Astrocyte (in vitro differentiated cells and primary cell): ENCODE measurements around the gene EXOSC2.

Experiments
- EZH2 ChIP-seq: IDR thresholded peaks from 2 replicates; pipeline ENCODE4 v1.6.1; 2012; ENCODE audit warnings: mild to moderate bottlenecking, low read length, inconsistent platforms; ENCODE audit not compliant: insufficient read depth
- TF ChIP-seq, protein P1 (sequence below): IDR thresholded peaks from 2 replicates; pipeline ENCODE4 v1.5.1; 2011; ENCODE audit warnings: low read depth, mild to moderate bottlenecking, inconsistent platforms, low read length, moderate library complexity; ENCODE audit not compliant: insufficient read depth

GRCh38 chr9:130665029-130665430 lies 28.6 kb upstream of the EXOSC2 start:
- TF ChIP-seq, protein P1, sequence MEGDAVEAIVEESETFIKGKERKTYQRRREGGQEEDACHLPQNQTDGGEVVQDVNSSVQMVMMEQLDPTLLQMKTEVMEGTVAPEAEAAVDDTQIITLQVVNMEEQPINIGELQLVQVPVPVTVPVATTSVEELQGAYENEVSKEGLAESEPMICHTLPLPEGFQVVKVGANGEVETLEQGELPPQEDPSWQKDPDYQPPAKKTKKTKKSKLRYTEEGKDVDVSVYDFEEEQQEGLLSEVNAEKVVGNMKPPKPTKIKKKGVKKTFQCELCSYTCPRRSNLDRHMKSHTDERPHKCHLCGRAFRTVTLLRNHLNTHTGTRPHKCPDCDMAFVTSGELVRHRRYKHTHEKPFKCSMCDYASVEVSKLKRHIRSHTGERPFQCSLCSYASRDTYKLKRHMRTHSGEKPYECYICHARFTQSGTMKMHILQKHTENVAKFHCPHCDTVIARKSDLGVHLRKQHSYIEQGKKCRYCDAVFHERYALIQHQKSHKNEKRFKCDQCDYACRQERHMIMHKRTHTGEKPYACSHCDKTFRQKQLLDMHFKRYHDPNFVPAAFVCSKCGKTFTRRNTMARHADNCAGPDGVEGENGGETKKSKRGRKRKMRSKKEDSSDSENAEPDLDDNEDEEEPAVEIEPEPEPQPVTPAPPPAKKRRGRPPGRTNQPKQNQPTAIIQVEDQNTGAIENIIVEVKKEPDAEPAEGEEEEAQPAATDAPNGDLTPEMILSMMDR, result no peak
- TF ChIP-seq EZH2, result no peak
